ENCODE measurements around the gene PLSCR2. TPM values are rescaled to one million over a fixed set of nuclear protein-coding genes. Genes with fewer than 3 reads are reported as not detected.
A peak's percentile ranks its signal among the peaks of the same experiment; 100 is the strongest.

Gene PLSCR2
- polyA plus RNA-seq, 3 donors = not detected

DNA sequence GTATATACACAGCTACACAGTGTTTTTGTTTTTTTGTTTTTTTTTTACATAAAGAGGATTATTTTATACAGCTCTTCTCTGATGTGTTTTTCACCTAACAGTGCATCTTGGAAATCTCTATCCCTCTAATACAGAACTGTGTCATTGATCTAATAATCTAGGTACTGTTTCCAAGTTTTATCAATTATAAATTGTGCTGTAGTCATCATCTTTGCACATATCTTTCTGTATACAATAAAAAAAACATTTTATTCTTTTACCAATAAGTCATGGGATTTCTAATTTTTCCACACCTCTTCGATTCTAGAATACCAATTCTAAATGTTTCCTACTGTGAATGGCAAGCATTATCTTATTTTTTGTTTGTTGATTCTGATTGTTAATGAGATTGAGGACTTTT, 1.7 kb upstream of the PLSCR2 start:
- intact Hi-C loops (cut with micrococcal nuclease) = no loop called here
- H2AFZ ChIP-seq (ENCODE audit: insufficient read depth, low read depth, low read length, poor library complexity, severe bottlenecking) = no peak overlapping the region

DNA sequence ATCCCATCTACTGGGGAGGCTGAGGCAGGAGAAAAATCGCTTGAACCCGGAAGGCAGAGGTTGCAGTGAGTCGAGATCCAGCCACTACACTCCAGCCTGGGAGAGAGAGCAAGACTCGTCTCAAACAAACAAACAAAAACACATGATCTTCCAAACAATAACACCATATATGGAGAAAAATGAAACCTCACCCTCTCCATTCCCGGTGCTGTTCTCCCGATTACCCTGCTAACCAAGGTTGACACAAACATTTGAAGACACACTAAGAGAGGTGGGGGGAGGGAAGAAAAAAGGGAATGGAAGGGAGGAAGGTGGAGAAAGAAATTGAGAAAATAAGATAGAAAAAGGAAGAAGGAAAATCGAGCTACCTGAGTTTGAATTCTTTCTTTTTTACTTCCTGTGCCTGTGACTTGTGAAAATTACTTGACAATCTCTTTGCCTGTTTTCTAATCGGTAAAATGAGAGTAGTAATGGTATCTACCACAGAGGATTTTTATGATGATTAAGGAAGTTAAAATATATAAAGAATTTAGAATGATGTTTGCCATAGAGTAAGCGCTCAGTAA, 1.1 kb upstream of the PLSCR2 start:
- Mint-ChIP-seq H3K4me1 (peaks cover 9% of the 10 kb centered on the region), H3K9me3 (peaks cover 0 to 2% (median 0%) of the 10 kb centered on the region in 7 donors), H3K27ac (peak overlapping the region in 1 of 7 donors; percentile 62), H3K4me3 (peak overlapping the region in 1 of 2 donors; percentile 37), H3K27me3 (ENCODE audit: low read depth in 3 of 3) (peaks cover 0 to 14% (median 7%) of the 10 kb centered on the region in 3 donors), H3K36me3 (no peaks in the 10 kb centered on the region)
- H3K9me3 ChIP-seq (replicated peaks in 1 of 2; ENCODE audit: control insufficient read depth in 1 of 2, insufficient read depth in 1 of 2, low read length in 2 of 2) = no peaks in the 10 kb centered on the region
- H3K36me3 ChIP-seq (replicated peaks in 1 of 2; ENCODE audit: control insufficient read depth in 1 of 2, insufficient read depth in 2 of 2, low read length in 2 of 2) = no peaks in the 10 kb centered on the region
- no peak for DNase-seq
- no peak overlapping the region for H3K27ac ChIP-seq (ENCODE audit: low read depth in 1 of 2, low read length in 2 of 2)
- no peaks in the 10 kb centered on the region for H4K20me1 ChIP-seq (ENCODE audit: insufficient read depth, low read length)
- no CpG with 5 or more reads among the region's 9 CpGs for WGBS (ENCODE audit: insufficient coverage)
- no peaks in the 10 kb centered on the region for H3K79me2 ChIP-seq (ENCODE audit: insufficient read depth, low read length)
- H3K4me2 ChIP-seq (replicated peaks; ENCODE audit: extremely low read depth, low read length, poor library complexity, severe bottlenecking) = no peak overlapping the region
- H3K4me1 ChIP-seq (ENCODE audit: control insufficient read depth in 1 of 2, insufficient read depth in 2 of 2, low read length in 2 of 2) = peaks cover 4 to 9% of the 10 kb centered on the region in 2 donors
- intact Hi-C loops (cut with micrococcal nuclease) = no loop called here
- H2AFZ ChIP-seq (ENCODE audit: insufficient read depth, low read depth, low read length, poor library complexity, severe bottlenecking) = no peak overlapping the region
- no peak overlapping the region for H3K9ac ChIP-seq (ENCODE audit: insufficient read depth, low read length, poor library complexity, severe bottlenecking)
- TF ChIP-seq, protein P1, sequence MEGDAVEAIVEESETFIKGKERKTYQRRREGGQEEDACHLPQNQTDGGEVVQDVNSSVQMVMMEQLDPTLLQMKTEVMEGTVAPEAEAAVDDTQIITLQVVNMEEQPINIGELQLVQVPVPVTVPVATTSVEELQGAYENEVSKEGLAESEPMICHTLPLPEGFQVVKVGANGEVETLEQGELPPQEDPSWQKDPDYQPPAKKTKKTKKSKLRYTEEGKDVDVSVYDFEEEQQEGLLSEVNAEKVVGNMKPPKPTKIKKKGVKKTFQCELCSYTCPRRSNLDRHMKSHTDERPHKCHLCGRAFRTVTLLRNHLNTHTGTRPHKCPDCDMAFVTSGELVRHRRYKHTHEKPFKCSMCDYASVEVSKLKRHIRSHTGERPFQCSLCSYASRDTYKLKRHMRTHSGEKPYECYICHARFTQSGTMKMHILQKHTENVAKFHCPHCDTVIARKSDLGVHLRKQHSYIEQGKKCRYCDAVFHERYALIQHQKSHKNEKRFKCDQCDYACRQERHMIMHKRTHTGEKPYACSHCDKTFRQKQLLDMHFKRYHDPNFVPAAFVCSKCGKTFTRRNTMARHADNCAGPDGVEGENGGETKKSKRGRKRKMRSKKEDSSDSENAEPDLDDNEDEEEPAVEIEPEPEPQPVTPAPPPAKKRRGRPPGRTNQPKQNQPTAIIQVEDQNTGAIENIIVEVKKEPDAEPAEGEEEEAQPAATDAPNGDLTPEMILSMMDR (IDR thresholded peaks at IDR 0.05) = no peak
- no peak overlapping the region for H3K4me3 ChIP-seq (replicated peaks in 1 of 3; ENCODE audit: low read depth in 2 of 3, low read length in 3 of 3)
- H3K27me3 ChIP-seq (ENCODE audit: control insufficient read depth in 2 of 2, insufficient read depth in 2 of 2, low read length in 2 of 2) = no peaks in the 10 kb centered on the region

More for the DNA sequence above, 1.7 kb upstream of the PLSCR2 start:
- peaks cover 4 to 9% of the 10 kb centered on the region in 2 donors for H3K4me1 ChIP-seq (ENCODE audit: control insufficient read depth in 1 of 2, insufficient read depth in 2 of 2, low read length in 2 of 2)
- no peaks in the 10 kb centered on the region for H3K27me3 ChIP-seq (ENCODE audit: control insufficient read depth in 2 of 2, insufficient read depth in 2 of 2, low read length in 2 of 2)
- Mint-ChIP-seq H3K36me3 (no peaks in the 10 kb centered on the region), H3K4me1 (peaks cover 9% of the 10 kb centered on the region), H3K27ac (no peak overlapping the region), H3K4me3 (no peak overlapping the region), H3K9me3 (peaks cover 0 to 2% (median 0%) of the 10 kb centered on the region in 7 donors), H3K27me3 (ENCODE audit: low read depth in 3 of 3) (peaks cover 0 to 14% (median 7%) of the 10 kb centered on the region in 3 donors)
- no peaks in the 10 kb centered on the region for H4K20me1 ChIP-seq (ENCODE audit: insufficient read depth, low read length)
- H3K4me2 ChIP-seq (replicated peaks; ENCODE audit: extremely low read depth, low read length, poor library complexity, severe bottlenecking) = no peak overlapping the region
- WGBS (ENCODE audit: insufficient coverage) = no CpG with 5 or more reads among the region's 1 CpG
- no peaks in the 10 kb centered on the region for H3K9me3 ChIP-seq (replicated peaks in 1 of 2; ENCODE audit: control insufficient read depth in 1 of 2, insufficient read depth in 1 of 2, low read length in 2 of 2)
- H3K79me2 ChIP-seq (ENCODE audit: insufficient read depth, low read length) = no peaks in the 10 kb centered on the region
- no peak overlapping the region for H3K27ac ChIP-seq (ENCODE audit: low read depth in 1 of 2, low read length in 2 of 2)
- H3K36me3 ChIP-seq (replicated peaks in 1 of 2; ENCODE audit: control insufficient read depth in 1 of 2, insufficient read depth in 2 of 2, low read length in 2 of 2) = no peaks in the 10 kb centered on the region
- no peak overlapping the region for H3K9ac ChIP-seq (ENCODE audit: insufficient read depth, low read length, poor library complexity, severe bottlenecking)
- TF ChIP-seq, protein P1 (IDR thresholded peaks at IDR 0.05) = no peak
- H3K4me3 ChIP-seq (replicated peaks in 1 of 3; ENCODE audit: low read depth in 2 of 3, low read length in 3 of 3) = no peak overlapping the region
- DNase-seq = no peak

Measured in CD14-positive monocyte (primary cell).